GM21723 (cell line): ENCODE measurements around the gene DLEU7.

Experiments
- ATAC-seq: cut with Tn5 transposase; IDR thresholded peaks from one replicate; pipeline ENCODE4 v1.9.1; 2021; ENCODE audit warnings: mild to moderate bottlenecking, moderate library complexity; ENCODE audit not compliant: unreplicated experiment

DLEU7 gene

DNA sequence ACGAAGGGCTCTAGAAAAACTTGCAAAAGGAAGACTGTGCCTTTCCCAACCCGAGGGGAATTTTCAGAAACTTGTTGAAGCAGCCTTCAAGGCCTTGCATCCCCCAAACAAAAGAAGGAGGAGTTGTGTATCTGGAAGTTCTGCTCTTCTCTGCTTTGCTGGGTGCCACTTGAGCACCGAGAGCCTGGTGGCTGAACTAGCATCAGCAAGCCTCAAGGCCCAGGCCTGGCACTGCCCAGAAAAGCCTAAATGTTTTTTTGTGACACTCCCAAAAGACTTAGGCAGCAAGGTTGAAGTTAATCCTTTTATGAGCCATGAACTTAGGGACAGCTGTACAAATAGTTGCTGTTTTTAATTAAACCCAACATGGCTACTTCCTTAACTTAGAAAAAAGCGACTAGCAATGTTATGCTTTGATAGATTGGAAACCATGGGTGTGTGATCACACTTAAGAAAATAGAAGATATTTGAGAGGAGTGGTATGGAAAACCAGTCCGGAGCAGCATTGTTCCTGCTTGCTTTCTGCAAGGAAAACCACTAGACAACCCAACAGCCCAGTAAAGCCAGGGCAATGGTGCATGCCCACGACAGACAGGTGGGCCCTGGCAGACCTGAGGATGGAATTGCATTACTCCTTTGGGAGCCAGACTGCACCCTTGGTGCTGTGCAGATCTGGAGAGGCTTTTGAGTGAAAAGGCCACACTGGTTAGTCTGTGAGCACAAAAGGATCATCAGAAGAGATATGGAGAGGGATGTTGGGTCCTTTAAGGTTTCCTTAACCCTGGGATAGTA is 788 bp upstream of the DLEU7 start:
- ATAC-seq, result no peak

DNA sequence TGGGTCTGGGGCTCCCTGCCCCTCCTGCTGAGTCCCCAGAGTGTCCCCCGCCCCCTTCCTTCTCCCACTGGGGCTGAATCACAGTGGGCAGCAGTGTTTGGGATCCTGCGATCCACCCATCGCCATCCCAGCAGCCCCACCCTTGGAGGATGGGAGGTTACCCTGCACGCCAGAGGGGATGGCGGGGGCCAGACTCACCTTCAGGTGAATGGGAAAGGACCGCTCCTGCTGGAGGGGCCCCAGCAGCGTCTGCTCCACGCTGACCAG is 569 bp downstream of the DLEU7 start:
- ATAC-seq, result no peak

- ATAC-seq, result no peak
Measured at GRCh38 chr13:50842251-50842989, 1.1 kb downstream of the DLEU7 start.

DNA sequence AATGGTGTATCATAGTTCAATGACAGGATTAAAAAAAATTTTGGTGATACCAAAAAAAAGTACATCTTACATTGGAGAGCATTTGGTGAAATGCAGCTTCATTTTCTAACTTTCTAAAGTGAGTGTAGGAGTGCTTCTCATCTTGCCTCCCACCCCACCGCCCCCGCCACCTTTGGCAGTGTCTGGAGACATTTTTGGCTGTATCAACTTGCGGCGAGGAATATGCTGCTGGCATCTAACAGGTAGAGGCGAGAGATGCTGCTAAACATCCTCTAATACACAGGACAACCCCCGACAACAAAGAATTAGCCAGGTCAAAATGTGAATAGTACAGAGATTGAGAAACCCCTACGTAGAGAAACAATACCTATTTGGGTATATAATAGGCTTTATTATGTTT is 1.7 kb downstream of the DLEU7 start:
- ATAC-seq, result no peak

DNA sequence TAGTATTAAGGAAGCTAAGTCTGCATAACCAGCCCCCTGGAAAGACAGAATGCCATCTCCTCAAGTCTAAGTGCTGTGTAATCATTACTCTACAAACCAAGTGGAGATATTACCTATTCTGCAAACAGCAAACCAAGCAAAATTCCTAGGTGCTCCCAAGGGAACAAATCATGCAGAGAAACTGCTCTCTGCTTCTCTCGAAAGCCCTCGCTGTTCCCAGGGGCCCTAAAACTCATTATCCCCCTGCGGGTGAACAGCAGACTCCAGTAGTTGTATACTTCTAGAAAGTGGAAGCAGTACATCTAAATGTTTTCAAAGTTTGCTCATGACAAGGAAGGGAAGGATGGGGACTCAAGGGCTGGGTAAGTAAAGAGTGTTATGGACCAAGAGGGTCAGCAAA is 3.2 kb downstream of the DLEU7 start:
- ATAC-seq, result no peak

- ATAC-seq, result no peak
Measured at GRCh38 chr13:50839828-50840227, 3.7 kb downstream of the DLEU7 start.

DNA sequence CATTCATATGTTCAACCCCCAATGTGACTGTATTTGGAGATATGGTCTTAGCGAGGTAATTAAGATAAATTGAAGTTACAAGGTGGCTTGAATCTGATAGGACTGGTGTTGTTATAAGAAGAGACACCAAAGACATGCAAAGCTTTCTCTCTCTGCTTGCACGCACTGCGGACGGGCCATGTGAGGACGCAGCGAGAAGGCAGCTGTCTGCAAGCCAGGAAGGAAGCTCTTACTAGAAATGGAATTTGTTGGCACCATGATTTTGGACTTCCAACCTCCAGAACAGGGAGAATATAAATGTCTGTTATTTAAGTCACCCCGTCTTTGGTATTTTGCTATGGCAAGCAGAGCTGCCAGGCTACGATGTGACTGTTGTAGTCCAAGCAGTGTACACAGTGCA is 4.8 kb downstream of the DLEU7 start:
- ATAC-seq, result no peak

DNA sequence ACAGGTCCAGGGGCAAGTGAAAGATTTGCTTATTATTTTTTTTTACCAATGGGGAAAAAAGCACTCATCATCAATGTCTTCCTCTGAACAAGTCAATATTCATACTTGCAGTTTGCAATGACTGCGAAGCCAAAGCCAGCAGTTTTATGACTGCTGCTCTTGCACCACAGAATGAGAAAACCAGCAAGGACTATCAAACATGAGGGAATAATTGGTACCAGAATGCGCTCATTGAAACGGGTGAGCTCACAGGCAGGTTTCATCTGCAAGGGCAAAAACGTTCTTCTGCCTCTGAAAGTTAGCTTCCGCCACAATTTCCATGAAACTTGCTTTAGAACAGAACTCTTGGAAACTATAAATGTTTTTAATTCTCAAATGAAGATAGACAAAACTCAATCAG is 5.5 kb downstream of the DLEU7 start:
- ATAC-seq, result no peak

DNA sequence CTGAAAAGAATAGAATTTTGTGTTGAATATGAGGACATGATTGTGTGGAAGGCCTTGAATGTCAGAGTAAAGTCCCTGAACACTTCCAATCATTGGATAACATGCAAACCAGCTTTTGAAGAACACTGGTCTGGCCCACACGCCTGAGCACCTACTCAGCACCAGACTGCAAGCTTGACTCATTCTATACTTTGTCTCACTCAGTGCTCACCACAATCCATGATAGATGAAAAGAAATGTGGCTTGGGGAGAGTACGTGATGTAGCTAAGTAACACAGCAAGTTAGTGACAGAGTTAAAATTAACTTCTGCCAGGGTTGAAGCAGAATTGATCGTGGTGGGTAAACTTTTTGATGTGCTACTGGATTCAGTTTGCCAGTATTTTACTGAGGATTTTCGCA is 12.0 kb downstream of the DLEU7 start:
- ATAC-seq, result no peak

GRCh38 chr13:50829896-50830295 is 13.6 kb downstream of the DLEU7 start:
- ATAC-seq, result no peak

DNA sequence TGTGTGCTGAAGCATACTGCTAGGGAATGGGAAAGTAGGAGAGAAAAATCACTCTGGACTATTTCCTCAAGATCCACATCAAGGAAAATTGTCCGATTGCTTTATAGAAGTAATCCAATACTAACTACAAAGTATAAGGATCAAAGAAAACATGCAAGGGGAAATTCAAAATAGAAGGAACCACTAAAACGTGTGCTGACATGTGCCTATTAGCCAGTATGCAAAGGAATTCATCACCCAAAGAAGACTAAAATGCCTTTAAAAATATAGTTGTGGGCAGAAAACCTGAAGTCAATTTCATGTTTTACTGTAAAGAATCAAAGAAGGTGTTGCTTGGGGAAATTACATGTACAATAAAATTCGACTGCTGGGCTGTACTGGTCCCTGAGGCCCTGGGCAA is 14.3 kb downstream of the DLEU7 start:
- ATAC-seq, result no peak

DNA sequence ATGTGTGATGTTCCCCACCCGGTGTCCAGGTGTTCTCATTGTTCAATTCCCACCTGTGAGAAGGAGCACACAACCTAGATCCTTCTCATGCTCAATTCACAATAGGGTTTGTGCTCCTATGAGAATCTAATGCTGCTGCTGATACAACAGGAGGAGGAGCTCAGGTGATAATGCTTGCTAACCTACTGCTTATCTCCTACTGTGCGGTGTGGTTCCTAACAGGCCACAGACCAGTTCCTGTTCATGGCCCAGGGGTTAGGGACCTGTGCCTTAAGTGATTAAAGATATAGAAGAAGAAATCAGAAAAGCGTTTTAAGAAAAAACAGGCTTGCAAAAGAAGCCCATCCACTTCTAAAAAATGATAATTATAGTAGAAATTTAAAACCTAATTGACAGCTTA is 17.5 kb downstream of the DLEU7 start:
- ATAC-seq, result no peak

- no peak for ATAC-seq
Measured at GRCh38 chr13:50812242-50812641, 31.2 kb downstream of the DLEU7 start.

DNA sequence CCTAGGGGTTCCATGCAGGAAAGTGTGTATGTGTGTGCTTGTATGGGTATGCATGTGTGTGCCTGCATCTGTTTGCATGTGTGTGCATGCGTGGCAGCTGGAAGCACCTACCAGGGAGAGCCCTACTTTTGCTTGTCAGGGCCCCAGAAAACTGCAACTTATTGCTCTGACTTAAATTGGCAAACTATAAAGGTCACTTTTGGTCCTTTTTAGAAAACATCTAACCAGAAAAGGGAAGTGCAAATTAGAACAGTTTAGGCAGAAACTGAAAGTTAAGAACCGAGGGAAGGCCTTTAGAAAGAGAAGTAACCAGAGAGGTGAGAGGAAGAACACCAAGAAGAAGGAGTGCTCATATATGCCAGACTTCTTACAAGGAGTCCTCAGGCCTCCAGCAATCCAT is 32.5 kb downstream of the DLEU7 start:
- ATAC-seq, result peak; percentile 94

GRCh38 chr13:50810468-50810867 is 33.0 kb downstream of the DLEU7 start:
- ATAC-seq, result no peak

GRCh38 chr13:50809133-50810090 is 34.1 kb downstream of the DLEU7 start:
- no peak for ATAC-seq

DNA sequence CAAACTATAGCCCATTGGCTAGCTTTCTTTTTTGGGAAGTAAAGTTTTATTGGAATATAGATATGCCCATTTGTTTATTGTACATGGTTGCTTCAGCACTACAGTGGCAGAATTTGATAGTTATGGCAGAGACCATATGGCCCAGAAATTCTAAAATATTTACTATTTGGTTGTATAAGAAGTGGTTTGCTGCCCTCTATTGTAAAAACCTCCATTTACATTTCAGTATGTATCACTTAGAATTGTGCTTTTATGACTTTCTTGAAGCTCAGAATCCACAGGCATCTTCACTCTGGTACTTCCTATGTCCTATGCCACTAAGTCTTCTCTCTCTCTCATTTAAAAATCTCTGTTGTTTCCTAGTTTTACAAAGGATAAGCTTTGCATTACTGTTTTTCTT is 37.7 kb downstream of the DLEU7 start:
- no peak for ATAC-seq

- ATAC-seq, result peak; percentile 89
Measured at GRCh38 chr13:50801087-50801931, 42.2 kb downstream of the DLEU7 start.

- ATAC-seq, result no peak
Measured at GRCh38 chr13:50800091-50800739, 43.3 kb downstream of the DLEU7 start.

GRCh38 chr13:50798923-50799322 is 44.6 kb downstream of the DLEU7 start:
- ATAC-seq, result no peak
